Measurements from ENCODE around the gene EPB41L1. TPM values are rescaled to one million over a fixed set of nuclear protein-coding genes. Genes with fewer than 3 reads are reported as not detected.

EPB41L1 gene
- total RNA-seq, 2 donors from 2014 or later: 17.5 to 18.1 TPM

- Histone ChIP-seq H3K9me3 (no peaks in the 10 kb centered on the region), H3K4me3 (no peak overlapping the region), H3K27ac (no peak overlapping the region), H3K36me3 (peaks cover 22% of the 10 kb centered on the region), H3K4me1 (peaks cover 0 to 6% of the 10 kb centered on the region in 2 donors), H3K27me3 (no peaks in the 10 kb centered on the region)
- DNase-seq (ENCODE audit: low spot score): no peak
- no peak for TF ChIP-seq CTCF (IDR thresholded peaks at IDR 0.05)
Observed at GRCh38 chr20:36255445-36255844, 100.9 kb downstream of the EPB41L1 start.

DNA sequence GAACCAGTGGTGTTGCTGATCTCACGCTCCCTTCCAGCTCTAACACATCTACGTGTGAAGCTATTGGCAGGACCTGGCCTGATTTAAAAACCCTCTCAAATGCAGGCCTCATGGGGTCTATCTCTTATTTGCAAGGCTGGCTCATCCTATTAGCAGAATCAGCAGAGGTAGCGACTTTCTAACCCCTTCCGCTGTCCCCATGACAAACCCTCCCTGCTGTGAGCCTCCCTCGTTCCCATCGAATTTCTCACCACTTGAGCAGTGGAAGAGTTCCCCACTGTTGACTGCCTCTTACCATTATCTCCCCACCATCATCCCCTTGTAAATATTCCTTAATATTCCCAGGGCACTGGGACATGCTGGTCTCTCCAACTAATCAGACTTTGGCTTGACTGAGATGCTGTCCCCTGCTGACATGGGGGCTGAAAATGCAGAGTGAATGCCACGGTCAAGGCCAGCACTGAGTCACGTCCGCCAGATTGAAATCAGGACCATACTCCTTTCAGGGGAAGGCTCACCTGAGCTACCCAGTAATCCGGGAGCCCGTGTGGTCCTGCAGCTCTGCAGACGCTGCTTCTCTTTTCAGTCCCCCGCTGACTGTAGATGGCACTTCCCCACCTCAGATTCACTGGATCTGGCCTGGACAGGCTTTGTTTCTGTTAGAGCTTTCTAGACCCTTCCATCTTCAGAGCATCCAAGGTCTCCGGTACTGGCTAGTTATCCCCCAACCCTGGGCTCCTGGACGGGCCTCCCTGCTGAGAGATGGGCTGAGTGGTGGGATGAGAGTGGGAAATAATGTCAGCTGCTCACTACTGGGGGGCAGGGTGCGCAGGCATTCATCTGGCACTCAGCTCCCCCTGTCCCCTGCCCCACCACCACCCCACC, 104.9 kb downstream of the EPB41L1 start:
- Histone ChIP-seq H3K36me3 (peaks cover 22% of the 10 kb centered on the region), H3K4me3 (no peak overlapping the region)
- no peak for TF ChIP-seq CTCF (IDR thresholded peaks at IDR 0.05)

DNA sequence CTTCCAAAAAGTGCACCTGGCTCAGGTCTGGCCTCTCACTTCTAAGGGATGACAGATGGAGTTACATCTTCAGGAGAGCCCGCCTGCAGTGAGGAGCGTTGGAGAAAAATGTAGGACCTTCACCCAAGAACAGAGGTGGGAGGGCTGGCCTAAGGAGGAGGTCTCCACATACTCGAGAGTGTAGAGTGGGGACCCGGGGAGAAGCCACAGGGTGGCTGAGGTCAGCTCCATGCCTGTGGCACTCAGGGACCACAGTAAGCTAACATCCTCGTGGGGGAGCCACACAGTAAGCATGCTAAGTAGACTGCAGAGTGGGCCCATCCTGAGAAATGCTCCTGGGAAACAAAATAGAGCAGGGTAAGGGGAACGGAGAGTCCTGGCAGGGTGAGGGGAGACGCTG, 105.8 kb downstream of the EPB41L1 start:
- TF ChIP-seq CTCF (IDR thresholded peaks at IDR 0.05): no peak
- no peaks in the 10 kb centered on the region for H3K9me3 ChIP-seq
- H3K4me1 ChIP-seq: no peaks in the 10 kb centered on the region
- DNase-seq (ENCODE audit: low spot score): no peak
- H3K4me3 ChIP-seq: no peak overlapping the region
- H3K27me3 ChIP-seq: no peaks in the 10 kb centered on the region
- no peak overlapping the region for H3K27ac ChIP-seq
- peaks cover 19% of the 10 kb centered on the region for H3K36me3 ChIP-seq

More for the DNA sequence above, 104.9 kb downstream of the EPB41L1 start:
- no peaks in the 10 kb centered on the region for H3K9me3 ChIP-seq
- H3K27ac ChIP-seq: no peak overlapping the region
- no peak for DNase-seq (ENCODE audit: low spot score)
- no peaks in the 10 kb centered on the region for H3K27me3 ChIP-seq
- no peaks in the 10 kb centered on the region for H3K4me1 ChIP-seq

DNA sequence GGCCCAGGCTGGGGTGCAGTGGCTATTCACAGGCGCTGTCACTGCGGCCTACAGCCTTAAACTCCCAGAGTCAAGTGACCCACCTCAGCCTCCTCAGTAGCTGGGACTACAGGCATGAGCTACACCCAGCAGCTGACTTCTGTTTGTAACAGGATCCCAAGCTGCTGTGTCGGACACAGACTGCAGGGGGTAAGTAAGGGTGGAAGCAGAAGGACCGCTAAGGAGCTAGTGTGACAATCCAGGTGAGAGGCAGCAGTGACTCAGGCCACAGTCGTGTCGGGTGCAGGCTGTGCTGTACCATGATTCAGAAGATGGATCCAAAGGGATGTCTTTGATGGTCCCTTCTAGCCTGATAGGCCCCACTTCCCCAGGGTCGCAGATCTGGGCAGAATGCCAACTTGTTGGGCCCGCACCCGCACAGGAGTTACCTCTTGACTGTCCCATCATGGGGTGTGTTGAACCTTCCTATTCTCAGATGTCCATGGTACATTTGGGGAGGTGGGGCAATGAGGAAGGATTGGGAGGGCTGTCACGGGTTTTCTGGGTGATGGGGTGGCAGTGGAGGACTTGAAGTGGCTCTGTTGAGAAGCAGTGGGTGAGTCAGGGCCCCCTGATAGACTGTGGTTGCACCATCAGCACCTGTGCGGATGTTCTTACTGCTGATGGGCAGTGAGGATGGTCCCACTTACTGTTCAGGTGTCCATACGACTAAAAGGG, 107.0 kb downstream of the EPB41L1 start:
- Histone ChIP-seq H3K27me3 (no peaks in the 10 kb centered on the region), H3K4me3 (no peak overlapping the region), H3K27ac (no peak overlapping the region), H3K9me3 (no peaks in the 10 kb centered on the region), H3K4me1 (no peaks in the 10 kb centered on the region), H3K36me3 (peaks cover 6% of the 10 kb centered on the region)
- TF ChIP-seq CTCF (IDR thresholded peaks at IDR 0.05): no peak
- no peak for DNase-seq (ENCODE audit: low spot score)

DNA sequence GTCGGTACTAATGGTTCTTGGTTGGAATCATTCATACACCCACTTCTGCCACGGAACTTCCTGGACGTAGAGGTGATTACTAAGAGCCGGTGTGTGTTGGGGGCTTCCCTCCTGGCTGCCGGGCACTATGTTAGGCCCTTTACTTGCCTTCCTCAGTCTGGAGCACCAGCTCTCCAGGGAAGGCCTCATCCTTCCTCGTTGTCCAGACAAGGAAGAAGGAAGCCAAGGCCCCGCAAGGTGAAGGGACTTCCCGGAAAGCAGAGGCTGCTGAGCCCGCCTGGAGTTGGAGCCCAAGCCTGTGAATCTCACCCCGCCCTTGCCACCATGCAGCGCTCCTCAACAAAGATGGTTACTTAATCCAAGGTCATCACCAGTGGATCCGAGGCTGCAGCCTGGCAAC, 107.9 kb downstream of the EPB41L1 start:
- H3K27me3 ChIP-seq: no peaks in the 10 kb centered on the region
- no peak for TF ChIP-seq CTCF (IDR thresholded peaks at IDR 0.05)
- no peak overlapping the region for H3K4me3 ChIP-seq
- H3K4me1 ChIP-seq: no peaks in the 10 kb centered on the region
- no peaks in the 10 kb centered on the region for H3K9me3 ChIP-seq
- H3K27ac ChIP-seq: no peak overlapping the region
- H3K36me3 ChIP-seq: no peaks in the 10 kb centered on the region
- no peak for DNase-seq (ENCODE audit: low spot score)
